HepG2 (cell line): ENCODE measurements around the gene EXOC6B. TPM values are rescaled to one million over a fixed set of nuclear protein-coding genes. Genes with fewer than 3 reads are reported as not detected.

Experiments
- ATAC-seq: fragments of 200-7000 bp; cut with Tn5 transposase; 3 replicates; pipeline ENCODE4 v1.9.1; 2020; ENCODE audit warnings: mild to moderate bottlenecking, moderate library complexity
- BruUV-seq: library from RNA; stranded (reverse); fragments of 400-500 nt; replicated peaks from 2 replicates; lab custom pipeline; 2021; lab: Mats Ljungman, UMichigan
- CTCF ChIA-PET: fragments of 300-600 bp; formaldehyde crosslinking; extraction: SDS; loops from one replicate; lab custom pipeline; 2021; ENCODE audit warnings: low total read pairs, inconsistent platforms, low intra/inter-chr PET ratio; lab: Yijun Ruan, JAX
- POLR2A ChIA-PET: fragments of 350-600 bp; sonication (Branson Sonifier 250); formaldehyde crosslinking; loops from one replicate; lab custom pipeline; 2020; ENCODE audit warnings: antibody characterized with exemption, inconsistent platforms; lab: Yijun Ruan, JAX
- DNase-seq: peaks from one replicate; pipeline ENCODE4 v3.0.0-alpha.2; 2015; ENCODE audit warnings: low spot score
- FAIRE-seq: peaks from 3 replicates; lab custom pipeline; 2011; peaks lifted over from hg19 to GRCh38; lab: Jason Lieb, UNC
- H2AFZ ChIP-seq: one replicate; pipeline ENCODE4 v1.6.1; 2011; ENCODE audit warnings: low read length, inconsistent platforms
- H3K27ac ChIP-seq: fragments of 300-600 bp; 3 replicates; pipeline ENCODE4 v1.8.0; 2011; ENCODE audit warnings: mixed run types, mild to moderate bottlenecking, mixed read lengths, low read length, inconsistent platforms; ENCODE audit not compliant: insufficient read depth; ENCODE audit errors: extremely low read length
- H3K27me3 ChIP-seq, 2 experiments: fragments of 200-600 bp in 1 of 2; 2 replicates in 1 of 2; 3 replicates in 1 of 2; pipeline versions ENCODE4 v1.6.0 to v1.8.0; 2011; ENCODE audit warnings: low read length in 2 of 2, mild to moderate bottlenecking in 2 of 2, moderate library complexity in 2 of 2, inconsistent platforms in 1 of 2; ENCODE audit not compliant: insufficient read depth in 2 of 2, control insufficient read depth in 1 of 2
- H3K36me3 ChIP-seq, 2 experiments: fragments of 200-600 bp in 1 of 2; replicated peaks in 1 of 2; 2 replicates in 1 of 2; 3 replicates in 1 of 2; pipeline versions ENCODE4 v1.5.1 to v1.8.0; 2011; ENCODE audit warnings: low read length in 2 of 2, inconsistent platforms in 1 of 2; ENCODE audit not compliant: insufficient read depth in 2 of 2, control insufficient read depth in 1 of 2
- H3K4me1 ChIP-seq: 2 replicates; pipeline ENCODE4 v1.5.1; 2012; ENCODE audit warnings: low read length, inconsistent platforms; ENCODE audit not compliant: insufficient read depth
- H3K4me2 ChIP-seq: 2 replicates; pipeline ENCODE4 v1.6.0; 2011; ENCODE audit warnings: low read depth, low read length, inconsistent platforms
- H3K4me3 ChIP-seq, 3 experiments: fragments of 200-600 bp in 1 of 3; sonication (generic), shearing (Covaris generic) in 1 of 3; replicated peaks in 1 of 3; 2 replicates each; pipeline ENCODE4 v1.5.1; 2011 to 2016; ENCODE audit warnings: low read length in 3 of 3, inconsistent platforms in 2 of 3, low read depth in 2 of 3, mild to moderate bottlenecking in 2 of 3, control low read depth in 1 of 3, mixed read lengths in 1 of 3; ENCODE audit not compliant: insufficient read depth in 1 of 3
- H3K79me2 ChIP-seq: one replicate; pipeline ENCODE4 v1.6.1; 2011; ENCODE audit warnings: low read length, inconsistent platforms; ENCODE audit not compliant: insufficient read depth
- H3K9ac ChIP-seq: 2 replicates; pipeline ENCODE4 v1.6.0; 2011; ENCODE audit warnings: mild to moderate bottlenecking, low read depth, low read length, inconsistent platforms; ENCODE audit not compliant: insufficient read depth
- H3K9me3 ChIP-seq: 2 replicates; pipeline ENCODE4 v1.5.1; 2012; ENCODE audit warnings: mild to moderate bottlenecking, low read length
- H4K20me1 ChIP-seq: 2 replicates; pipeline ENCODE4 v1.6.0; 2011; ENCODE audit warnings: inconsistent platforms, mild to moderate bottlenecking, low read length, moderate library complexity; ENCODE audit not compliant: insufficient read depth
- CHD2 ChIP-seq: IDR thresholded peaks from 2 replicates; pipeline ENCODE4 v1.6.1; 2011; ENCODE audit warnings: low read depth, low read length, improper control_type of control experiment
- FUBP1 ChIP-seq: sonication (generic); formaldehyde crosslinking; IDR thresholded peaks from 2 replicates; pipeline ENCODE4 v1.5.1; 2020; ENCODE audit warnings: missing genetic modification reagents, mild to moderate bottlenecking, borderline replicate concordance
- IKZF4 ChIP-seq: sonication (generic); formaldehyde crosslinking; IDR thresholded peaks from 2 replicates; pipeline ENCODE4 v1.5.1; 2020; ENCODE audit warnings: borderline replicate concordance, mild to moderate bottlenecking, low read depth, missing genetic modification reagents; ENCODE audit errors: not compliant biosample characterization
- IRF1 ChIP-seq: sonication (generic); formaldehyde crosslinking; IDR thresholded peaks from 2 replicates; pipeline ENCODE4 v1.4.0; 2020; ENCODE audit warnings: low read depth, mild to moderate bottlenecking, missing genetic modification reagents
- KLF15 ChIP-seq: sonication (generic); formaldehyde crosslinking; IDR thresholded peaks from 2 replicates; pipeline ENCODE4 v1.8.1; 2023; ENCODE audit warnings: borderline replicate concordance, mild to moderate bottlenecking, inconsistent platforms, missing genetic modification reagents, mixed read lengths
- KLF9 ChIP-seq: IDR thresholded peaks from 2 replicates; pipeline ENCODE4 v1.6.1; 2016; ENCODE audit warnings: low read depth
- LBX2 ChIP-seq: sonication (generic); formaldehyde crosslinking; IDR thresholded peaks from 2 replicates; pipeline ENCODE4 v1.5.0; 2020; ENCODE audit warnings: missing genetic modification reagents, mild to moderate bottlenecking, borderline replicate concordance
- NFE2 ChIP-seq: sonication (generic); formaldehyde crosslinking; IDR thresholded peaks from 2 replicates; pipeline ENCODE4 v1.4.0; 2020; ENCODE audit warnings: missing genetic modification reagents
- PTBP1 ChIP-seq: fragments of 200-400 bp; formaldehyde crosslinking; IDR thresholded peaks from 2 replicates; pipeline ENCODE4 v1.6.1; 2018; ENCODE audit warnings: low read length, low read depth; ENCODE audit not compliant: poor library complexity, severe bottlenecking
- ZBTB34 ChIP-seq: sonication (generic); formaldehyde crosslinking; IDR thresholded peaks from 2 replicates; pipeline ENCODE4 v1.8.0; 2022; ENCODE audit warnings: mild to moderate bottlenecking, missing genetic modification reagents
- ZBTB38 ChIP-seq: sonication (generic); formaldehyde crosslinking; IDR thresholded peaks from 2 replicates; pipeline ENCODE4 v1.5.1; 2020; ENCODE audit warnings: mild to moderate bottlenecking, missing genetic modification reagents
- ZKSCAN1 ChIP-seq: fragments of 150-350 bp; IDR thresholded peaks from 2 replicates; pipeline ENCODE4 v1.6.1; 2014; ENCODE audit warnings: low read length
- ZNF431 ChIP-seq: sonication (generic); formaldehyde crosslinking; IDR thresholded peaks from 2 replicates; pipeline ENCODE4 v1.9.0; 2022; ENCODE audit warnings: missing genetic modification reagents, low read depth, mild to moderate bottlenecking, borderline replicate concordance
- ZNF569 ChIP-seq: sonication (generic); formaldehyde crosslinking; IDR thresholded peaks from 2 replicates; pipeline ENCODE4 v1.5.0; 2020; ENCODE audit warnings: mild to moderate bottlenecking, missing genetic modification reagents, moderate library complexity, borderline replicate concordance
- ZNF639 ChIP-seq: conservative IDR thresholded peaks from 2 replicates; pipeline ENCODE4 v1.6.1; 2018; ENCODE audit warnings: missing genetic modification reagents
- ZNF704 ChIP-seq: sonication (generic); formaldehyde crosslinking; IDR thresholded peaks from 2 replicates; pipeline ENCODE4 v1.8.1; 2023; ENCODE audit warnings: mild to moderate bottlenecking, inconsistent platforms, moderate library complexity, missing genetic modification reagents, borderline replicate concordance
- ZNF839 ChIP-seq: sonication (generic); formaldehyde crosslinking; IDR thresholded peaks from 2 replicates; pipeline ENCODE4 v1.4.0; 2020; ENCODE audit warnings: missing genetic modification reagents, mild to moderate bottlenecking, borderline replicate concordance
- ZSCAN22 ChIP-seq: sonication (generic); formaldehyde crosslinking; IDR thresholded peaks from 2 replicates; pipeline ENCODE4 v1.4.0; 2020; ENCODE audit warnings: mild to moderate bottlenecking, missing genetic modification reagents
- WGBS: methylation state at CpG from one replicate; pipeline ENCODE4 v1.1.6; 2017; ENCODE audit warnings: low lambda C conversion rate; 5-methylcytosine and 5-hydroxymethylcytosine counted together
- in situ Hi-C: cut with HindIII; loops from 2 replicates; pipeline ENCODE4 v1.10.0; 2017; ENCODE audit warnings: low pct_unique_long_range_greater_than_20kb; ENCODE audit not compliant: extremely low pct_ligation_motif_present
- intact Hi-C: fragments of 100-400 bp; cut with micrococcal nuclease; formaldehyde crosslinking; loops from one replicate; pipeline ENCODE4 v1.10.0; 2022; ENCODE audit not compliant: unreplicated experiment
- polyA plus RNA-seq, 8 experiments: library from polyadenylated mRNA; depleted of rRNA in 3 of 8; stranded (reverse) in 7 of 8; unstranded in 1 of 8; fragments of >200 nt; fragmentation: Illumina TruSeq in 4 of 8; extraction: Trizol in 4 of 8; gene quantifications; 2 replicates each; pipeline versions ENCODE4 v1.2.1 to v1.2.3, GENCODE V29; 2011 to 2016; ENCODE audit warnings: low read depth in 4 of 8, missing spikeins in 1 of 8, mixed read lengths in 1 of 8; ENCODE audit not compliant: insufficient read depth in 1 of 8
- total RNA-seq, 5 experiments: library from RNA; depleted of rRNA; stranded (reverse); fragments of >200 nt; fragmentation: Illumina TruSeq; extraction: Trizol; gene quantifications; 2 replicates each; pipeline ENCODE4 v1.2.3, GENCODE V29; 2016; ENCODE audit warnings: low read depth in 1 of 5

The EXOC6B gene
- total and polyA plus RNA-seq, 2 of the 13 experiments (the other 11 are each of a cell fraction or from before 2014, with no cell fraction given) = 9.1 to 15.9 TPM

GRCh38 chr2:72782520-72782919 lies 43.3 kb downstream of the EXOC6B start:
- Histone ChIP-seq H4K20me1 (no peaks in the 10 kb centered on the region), H3K4me3 (no peak overlapping the region), H3K4me1 (peaks cover 25% of the 10 kb centered on the region), H3K79me2 (no peaks in the 10 kb centered on the region), H3K27me3 (no peaks in the 10 kb centered on the region), H3K27ac (no peak overlapping the region), H3K9me3 (no peaks in the 10 kb centered on the region), H2AFZ (no peak overlapping the region), H3K36me3 (no peaks in the 10 kb centered on the region; a peak in 1 of 5 replicates), H3K9ac (no peak overlapping the region), H3K4me2 (no peak overlapping the region)
- no TSS peak for BruUV-seq
- in situ Hi-C loops = no loop called here
- ChIA-PET CTCF (no interaction called here), POLR2A (no interaction called here)
- no peak for FAIRE-seq
- intact Hi-C loops = no loop called here
- no peak for DNase-seq
- WGBS = 94% methylated on average over 3 of the region's 3 CpGs
- ATAC-seq = no peak
- TF ChIP-seq KLF15 (CRISPR knock-in tag) (no peak), ZNF704 (CRISPR knock-in tag) (no peak), IRF1 (CRISPR knock-in tag) (no peak), KLF9 (CRISPR knock-in tag) (no peak), ZBTB34 (CRISPR knock-in tag) (no peak), ZNF639 (no peak), PTBP1 (no peak), ZNF431 (no peak), ZNF569 (no peak), FUBP1 (CRISPR knock-in tag) (no peak), ZBTB38 (no peak), ZNF839 (CRISPR knock-in tag) (no peak), LBX2 (CRISPR knock-in tag) (no peak), IKZF4 (no peak), CHD2 (no peak), NFE2 (CRISPR knock-in tag) (no peak), ZKSCAN1 (no peak), ZSCAN22 (CRISPR knock-in tag) (no peak)
